Limb (tissue), 2 donors: ENCODE data around the gene MGMT.

Experiments used
- DNase-seq, 2 donors: peaks; one replicate each; pipeline ENCODE4 v3.0.0-alpha.2; 2016; ENCODE audit errors: extremely low spot score in 2 of 2

Gene MGMT

GRCh38 chr10:129494740-129495139 is 27.7 kb downstream of the MGMT start:
- DNase-seq, result no peak

GRCh38 chr10:129495256-129495655 is 28.2 kb downstream of the MGMT start:
- DNase-seq, result no peak

GRCh38 chr10:129495698-129496097 is 28.7 kb downstream of the MGMT start:
- peak in 1 of 2 donors; percentile 30 for DNase-seq

DNA sequence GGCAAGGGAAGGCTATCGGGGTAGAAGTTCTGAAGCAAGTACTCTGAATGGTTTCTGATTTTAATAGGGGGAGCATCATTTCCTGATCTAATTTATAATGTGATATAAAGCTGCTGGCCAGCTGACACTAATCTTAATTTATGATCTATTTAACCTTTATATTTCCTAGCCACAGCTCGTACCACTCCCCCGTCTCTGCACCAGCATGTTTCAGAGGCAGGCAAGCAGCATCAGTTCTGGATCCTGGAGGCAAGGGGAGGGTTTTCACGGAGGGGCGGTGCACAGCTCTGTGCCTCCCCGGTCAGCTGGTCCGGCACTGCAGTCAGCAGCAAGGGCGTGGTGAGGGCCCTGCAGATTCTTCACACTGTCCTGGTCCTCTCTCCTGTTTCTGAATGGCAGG is 30.0 kb downstream of the MGMT start:
- no peak for DNase-seq

- no peak for DNase-seq
Measured at GRCh38 chr10:129498680-129499079, 31.6 kb downstream of the MGMT start.

- DNase-seq, result no peak
Measured at GRCh38 chr10:129500617-129501339, 33.7 kb downstream of the MGMT start.

- no peak for DNase-seq
Measured at GRCh38 chr10:129501652-129502436, 34.8 kb downstream of the MGMT start.

GRCh38 chr10:129502448-129502847 is 35.4 kb downstream of the MGMT start:
- DNase-seq, result no peak

- DNase-seq, result no peak
Measured at GRCh38 chr10:129505500-129506075, 38.5 kb downstream of the MGMT start.

DNA sequence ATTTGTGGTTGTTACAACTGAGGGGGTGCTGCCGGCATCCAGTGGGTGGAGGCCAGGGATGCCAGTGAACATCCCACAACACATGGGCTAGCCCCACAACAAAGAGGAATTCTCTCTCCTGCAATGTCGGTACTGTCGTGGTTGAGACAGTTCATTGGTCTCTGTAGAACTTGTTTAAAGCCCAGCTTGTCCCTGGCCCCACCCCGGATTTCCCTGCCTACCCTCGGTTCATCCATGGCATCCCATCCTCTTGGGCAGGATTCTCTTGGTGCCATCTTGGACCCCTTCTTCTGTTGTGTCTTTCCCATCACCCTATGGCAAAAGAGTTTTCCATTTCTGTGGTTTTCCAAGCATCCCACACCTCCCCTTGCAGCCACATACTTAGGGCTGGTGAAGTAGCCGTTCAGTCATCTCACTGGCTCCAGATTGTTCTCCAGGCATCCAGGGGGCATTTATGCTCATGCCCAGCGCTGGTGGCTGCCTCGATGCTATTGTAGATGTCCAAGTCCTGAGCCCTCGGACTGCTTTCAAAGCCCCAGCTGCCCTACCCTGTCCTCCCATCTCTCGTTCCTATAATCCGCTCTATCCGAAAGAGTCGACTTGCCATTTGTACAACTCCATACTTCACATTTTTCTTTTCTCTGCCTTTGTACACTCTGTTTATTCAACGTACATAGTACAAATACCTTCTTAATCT is 39.2 kb downstream of the MGMT start:
- no peak for DNase-seq

- DNase-seq, result no peak
Measured at GRCh38 chr10:129507216-129507889, 40.3 kb downstream of the MGMT start.

- DNase-seq, result no peak
Measured at GRCh38 chr10:129509155-129509554, 42.1 kb downstream of the MGMT start.

- DNase-seq, result no peak
Measured at GRCh38 chr10:129509835-129510234, 42.8 kb downstream of the MGMT start.

GRCh38 chr10:129511086-129511485 is 44.0 kb downstream of the MGMT start:
- DNase-seq, result no peak

- no peak for DNase-seq
Measured at GRCh38 chr10:129511758-129512157, 44.7 kb downstream of the MGMT start.

DNA sequence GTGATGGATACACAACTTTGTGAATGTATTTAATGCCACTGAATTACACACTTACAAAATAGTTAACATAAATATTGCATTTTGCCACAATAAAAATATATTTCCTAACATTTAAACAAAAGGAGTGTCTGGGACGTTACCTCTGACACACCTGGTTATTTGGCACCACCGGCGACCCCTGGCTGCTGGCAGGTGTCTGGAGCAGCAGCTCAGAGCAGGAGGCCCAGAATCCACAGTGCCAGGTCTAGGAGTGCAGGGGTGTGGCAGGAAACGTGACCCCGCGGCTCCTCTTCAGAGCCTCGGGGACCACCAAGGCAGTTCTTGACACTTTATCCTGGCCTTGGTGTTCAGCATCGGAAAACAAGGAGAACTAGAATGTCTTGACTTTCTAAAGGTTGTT is 46.3 kb downstream of the MGMT start:
- no peak for DNase-seq

- no peak for DNase-seq
Measured at GRCh38 chr10:129514568-129515451, 47.8 kb downstream of the MGMT start.

GRCh38 chr10:129516846-129517679 is 50.0 kb downstream of the MGMT start:
- DNase-seq, result no peak

DNA sequence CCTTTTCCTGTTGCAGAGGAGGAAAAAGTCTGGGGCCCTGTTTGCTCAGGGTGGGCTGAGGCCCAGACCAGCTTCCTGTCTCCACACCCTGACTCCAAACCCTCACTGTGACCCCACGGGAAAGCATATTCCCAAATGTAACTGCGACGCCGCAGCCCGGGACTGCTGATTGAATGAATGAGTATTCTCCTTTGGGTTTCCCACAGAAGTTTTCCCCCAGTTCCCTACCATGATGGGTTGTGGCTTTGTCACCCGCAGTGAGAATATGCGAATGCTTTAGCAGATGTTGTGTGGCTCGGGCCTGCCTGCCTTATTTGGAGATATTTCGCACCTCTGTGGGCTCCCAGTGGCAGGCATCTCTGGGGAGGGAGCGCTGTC is 50.6 kb downstream of the MGMT start:
- DNase-seq, result no peak

DNA sequence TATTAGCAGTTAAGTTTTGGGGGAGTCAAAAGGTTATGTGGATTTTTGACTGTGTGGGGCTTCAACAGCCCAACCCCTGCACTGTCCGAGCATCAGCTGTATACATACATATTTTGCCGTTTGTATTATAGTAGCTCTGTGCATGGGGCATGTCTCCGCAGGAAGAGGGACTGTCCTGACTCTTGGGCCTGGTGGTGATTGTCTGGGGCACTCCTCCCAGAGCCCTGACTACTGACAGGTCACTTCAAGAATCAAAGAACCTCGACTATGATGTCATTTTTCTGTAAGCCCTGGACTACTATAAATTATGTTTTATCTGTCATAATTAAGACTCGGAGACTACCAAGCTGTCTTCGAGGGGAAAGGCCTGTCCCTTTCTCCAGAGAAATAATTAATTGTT is 51.8 kb downstream of the MGMT start:
- no peak for DNase-seq
